GM19324 (cell line): Measurements from ENCODE around the gene PRKCI.
"Not testable (repeated sequence)": the region's sequence is repeated elsewhere in the genome, so short reads cannot be mapped to it uniquely, and the experiment has no call there.

Source experiments
- ATAC-seq: cut with Tn5 transposase; IDR thresholded peaks from one replicate; pipeline ENCODE4 v1.9.1; 2021; ENCODE audit warnings: mild to moderate bottlenecking, moderate library complexity; ENCODE audit not compliant: unreplicated experiment, low FRiP score

The PRKCI gene

GRCh38 chr3:170331143-170331542 is 108.9 kb downstream of the PRKCI start:
- peak; percentile 85 for ATAC-seq

GRCh38 chr3:170337420-170337819 is 115.2 kb downstream of the PRKCI start:
- no peak for ATAC-seq

DNA sequence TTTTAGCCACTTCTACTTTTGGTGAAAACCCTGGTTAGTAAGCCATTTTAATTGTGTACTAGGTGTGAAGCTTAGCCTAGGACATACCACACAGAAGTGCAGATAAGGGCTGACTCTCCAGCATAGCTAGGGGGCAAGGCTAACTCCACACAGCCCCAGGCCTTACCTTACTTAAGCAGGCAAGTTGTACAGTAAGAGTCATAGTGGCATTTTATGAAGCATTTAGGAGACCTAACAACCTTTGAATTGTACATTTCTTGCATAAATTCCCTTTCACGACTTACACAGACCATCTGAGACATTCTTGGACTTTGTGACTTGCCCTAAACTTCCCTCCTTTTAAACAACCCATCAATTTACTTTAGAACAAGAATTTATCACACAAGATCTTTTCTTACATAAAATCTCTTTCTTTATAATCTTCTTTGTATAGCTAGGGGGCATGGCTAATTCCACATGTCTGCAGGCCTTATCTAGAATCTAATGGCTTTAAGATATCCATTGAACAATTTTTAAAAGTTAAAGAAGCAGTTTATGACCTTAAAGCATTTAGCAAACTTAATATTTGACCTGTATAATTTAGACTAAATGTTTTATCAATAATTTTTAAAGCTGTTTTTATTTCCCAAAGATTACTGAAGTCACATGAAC is 116.6 kb downstream of the PRKCI start:
- ATAC-seq, result no peak

DNA sequence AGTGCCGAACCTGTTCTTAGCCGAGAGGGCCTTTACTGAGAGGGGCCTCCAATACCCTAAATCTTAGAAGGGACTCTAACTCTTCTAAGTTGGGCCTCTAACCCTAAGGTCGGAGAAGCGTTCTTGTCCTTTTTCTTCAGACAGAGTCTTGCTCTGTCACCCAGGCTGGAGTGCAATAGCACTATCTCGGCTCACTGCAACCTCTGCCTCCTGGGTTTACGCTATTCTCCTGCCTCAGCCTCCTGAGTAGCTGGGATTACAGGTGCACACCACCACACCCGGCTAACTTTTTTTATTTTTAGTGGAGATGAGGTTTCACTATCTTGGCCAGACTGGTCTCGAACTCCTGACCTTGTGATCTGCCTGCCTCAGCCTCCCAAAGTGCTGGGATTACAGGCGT is 120.0 kb downstream of the PRKCI start:
- not testable (repeated sequence) for ATAC-seq

DNA sequence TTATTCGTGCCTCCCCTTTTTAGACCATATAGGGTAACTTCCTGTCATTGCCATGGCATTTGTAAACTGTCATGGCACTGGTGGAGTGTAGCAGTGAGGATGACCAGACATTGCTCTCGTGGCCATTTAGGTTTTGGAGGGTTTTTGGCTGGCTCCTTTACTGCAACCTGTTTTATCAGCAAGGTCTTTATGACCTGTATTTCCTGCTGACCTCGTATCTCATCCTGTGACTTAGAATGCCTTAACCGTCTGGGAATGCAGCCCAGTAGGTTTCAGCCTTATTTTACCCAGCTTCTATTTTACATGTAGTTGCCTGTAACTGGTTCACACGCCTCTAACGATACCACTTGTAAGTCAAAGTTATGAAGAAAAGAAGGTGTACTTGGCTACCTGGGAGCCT is 121.6 kb downstream of the PRKCI start:
- ATAC-seq, result not testable (repeated sequence)

DNA sequence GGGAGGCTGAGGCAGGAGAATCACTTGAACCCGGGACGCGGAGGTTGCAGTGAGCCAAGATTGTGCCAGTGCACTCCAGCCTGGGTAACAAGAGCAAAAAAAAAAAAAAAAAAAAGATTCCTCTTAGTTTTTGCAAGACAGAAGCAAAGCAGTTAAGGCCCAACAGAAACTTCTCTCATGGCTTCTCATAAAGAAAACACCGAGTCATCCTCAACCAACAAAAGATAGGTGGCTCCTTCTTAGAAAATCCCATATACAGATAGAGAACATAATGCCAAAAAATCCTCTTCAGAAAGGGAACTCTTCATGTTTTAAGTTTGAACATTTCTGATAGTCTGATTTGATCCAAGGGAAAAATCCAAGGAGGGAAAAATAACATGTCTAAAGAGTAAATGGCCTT is 122.7 kb downstream of the PRKCI start:
- no peak for ATAC-seq

GRCh38 chr3:170346481-170347392 is 124.5 kb downstream of the PRKCI start:
- ATAC-seq, result no peak

DNA sequence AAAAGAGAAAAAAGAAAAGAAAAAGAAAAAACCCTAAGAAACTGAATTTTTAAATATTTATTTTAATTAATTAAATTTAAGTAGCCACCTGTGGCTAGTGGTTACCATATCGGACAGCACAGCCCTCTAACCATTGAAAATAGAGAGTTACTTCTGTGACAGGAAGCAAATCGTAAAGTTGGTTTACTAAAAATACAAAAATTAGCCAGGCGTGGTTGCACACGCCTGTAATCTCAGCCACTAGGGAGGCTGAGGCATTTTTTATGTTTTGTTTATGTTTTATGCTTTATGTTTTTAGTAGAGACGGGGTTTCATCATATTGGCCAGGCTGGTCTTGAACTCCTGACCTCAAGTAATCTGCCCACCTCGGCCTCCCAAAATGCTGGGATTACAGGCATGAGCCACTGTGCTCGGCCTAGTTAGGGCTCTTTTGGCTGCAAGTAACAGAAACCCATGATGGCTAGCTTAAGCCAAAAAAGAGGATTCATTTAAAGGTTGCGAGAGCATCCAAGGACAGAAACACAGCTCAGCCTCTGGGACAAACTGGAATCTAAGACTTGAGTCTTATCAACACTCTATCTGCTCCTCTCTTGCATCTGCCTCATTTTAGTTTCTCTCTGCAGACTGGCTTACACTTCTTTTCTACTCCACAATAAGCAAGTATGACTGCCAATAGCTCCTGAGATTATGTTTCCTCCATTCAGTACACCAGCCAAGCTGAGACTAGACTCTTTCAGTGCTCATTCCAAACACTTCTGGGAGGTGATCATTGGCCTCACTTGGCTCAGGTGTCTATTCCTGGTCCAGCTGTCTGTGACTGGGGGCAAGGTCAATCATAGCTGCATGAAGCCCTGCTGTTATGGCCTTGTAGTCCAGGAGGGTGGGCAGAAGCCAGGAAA is 128.5 kb downstream of the PRKCI start:
- ATAC-seq, result no peak

GRCh38 chr3:170352936-170353335 is 130.7 kb downstream of the PRKCI start:
- no peak for ATAC-seq

- no peak for ATAC-seq
Observed at GRCh38 chr3:170353485-170353884, 131.3 kb downstream of the PRKCI start.

GRCh38 chr3:170354760-170355159 is 132.5 kb downstream of the PRKCI start:
- ATAC-seq, result no peak
